Loucy (cell line): ENCODE measurements around the gene HES5.

Source experiments
- CTCF ChIP-seq: fragments of 200-600 bp; sonication (generic); conservative IDR thresholded peaks from 2 replicates; pipeline ENCODE4 v1.5.1; 2014; ENCODE audit warnings: mild to moderate bottlenecking, antibody characterized with exemption, low read length
- EZH2phosphoT487 ChIP-seq: fragments of 200-600 bp; IDR thresholded peaks from 2 replicates; pipeline ENCODE4 v1.6.1; 2018; ENCODE audit warnings: antibody characterized with exemption, mild to moderate bottlenecking, moderate library complexity, borderline replicate concordance

GRCh38 chr1:2528016-2528415 lies 2.0 kb downstream of the HES5 start:
- TF ChIP-seq CTCF (no peak), EZH2phosphoT487 (no peak)
